HG03066 (cell line): Measurements from ENCODE around the gene RRP1.

ENCODE experiments used
- ATAC-seq: cut with Tn5 transposase; IDR thresholded peaks from one replicate; pipeline ENCODE4 v1.9.1; 2021; ENCODE audit warnings: low read depth; ENCODE audit not compliant: unreplicated experiment

The RRP1 gene

GRCh38 chr21:43758111-43758641 is 31.2 kb upstream of the RRP1 start:
- ATAC-seq = no peak

GRCh38 chr21:43758811-43759210 is 30.6 kb upstream of the RRP1 start:
- ATAC-seq = no peak

- ATAC-seq = no peak
Observed at GRCh38 chr21:43759651-43760050, 29.7 kb upstream of the RRP1 start.

- no peak for ATAC-seq
Observed at GRCh38 chr21:43760391-43760958, 28.9 kb upstream of the RRP1 start.

- no peak for ATAC-seq
Observed at GRCh38 chr21:43761886-43762285, 27.5 kb upstream of the RRP1 start.

- ATAC-seq = no peak
Observed at GRCh38 chr21:43762303-43763128, 26.9 kb upstream of the RRP1 start.

GRCh38 chr21:43763901-43764523 is 25.4 kb upstream of the RRP1 start:
- no peak for ATAC-seq

- no peak for ATAC-seq
Observed at GRCh38 chr21:43764576-43765495, 24.5 kb upstream of the RRP1 start.

- no peak for ATAC-seq
Observed at GRCh38 chr21:43766734-43767497, 22.5 kb upstream of the RRP1 start.

GRCh38 chr21:43767498-43767983 is 21.8 kb upstream of the RRP1 start:
- ATAC-seq = no peak

GRCh38 chr21:43767984-43768867 is 21.2 kb upstream of the RRP1 start:
- no peak for ATAC-seq

GRCh38 chr21:43768868-43769167 is 20.6 kb upstream of the RRP1 start:
- no peak for ATAC-seq

- ATAC-seq = no peak
Observed at GRCh38 chr21:43769325-43769958, 19.9 kb upstream of the RRP1 start.

GRCh38 chr21:43770066-43770655 is 19.2 kb upstream of the RRP1 start:
- ATAC-seq = no peak

- no peak for ATAC-seq
Observed at GRCh38 chr21:43771199-43771675, 18.1 kb upstream of the RRP1 start.

- no peak for ATAC-seq
Observed at GRCh38 chr21:43771698-43772424, 17.5 kb upstream of the RRP1 start.

GRCh38 chr21:43772425-43772821 is 17.0 kb upstream of the RRP1 start:
- ATAC-seq = no peak
